Lower leg skin (tissue), 4 donors: ENCODE data around the gene SPOCK1. TPM values are rescaled to one million over a fixed set of nuclear protein-coding genes. Genes with fewer than 3 reads are reported as not detected.

Source experiments
- DNase-seq, 2 donors: peaks; one replicate each; pipeline ENCODE4 v3.0.0-alpha.2; 2019; ENCODE audit warnings: low spot score in 2 of 2
- H3K4me3 ChIP-seq: fragments of 200-600 bp; sonication (generic); 2 replicates; pipeline ENCODE4 v1.5.1; 2017; ENCODE audit warnings: mild to moderate bottlenecking, low read depth; ENCODE audit not compliant: poor library complexity, severe bottlenecking
- POLR2A ChIP-seq, 2 donors: fragments of 450-650 bp; IDR thresholded peaks; one replicate each; pipeline ENCODE4 v1.6.1; 2016 to 2017; ENCODE audit warnings: antibody characterized with exemption in 2 of 2, mild to moderate bottlenecking in 1 of 2, moderate library complexity in 1 of 2
- WGBS, 2 donors: methylation state at CpG; one replicate each; pipeline ENCODE4 v1.1.5; 2018; 5-methylcytosine and 5-hydroxymethylcytosine counted together
- intact Hi-C: fragments of 100-400 bp; cut with DNase I; formaldehyde crosslinking; loops from one replicate; pipeline ENCODE4 v1.15.0; 2023; ENCODE audit warnings: low total_unique reads
- total RNA-seq, 4 donors: library from RNA; depleted of rRNA; stranded (reverse); fragments of >200 nt; gene quantifications; one replicate each; pipeline ENCODE4 v1.1.0, GENCODE V29; 2016
- TF ChIP-seq, protein P1 (sequence below), 3 donors: fragments of 450-650 bp; IDR thresholded peaks; one replicate each; pipeline ENCODE4 v1.5.1; 2016; ENCODE audit warnings: antibody characterized with exemption in 3 of 3, mild to moderate bottlenecking in 3 of 3, moderate library complexity in 2 of 3

Gene SPOCK1
- total RNA-seq, 4 donors from 2014 or later: 7.9 to 21.5 (median 11.7) TPM

DNA sequence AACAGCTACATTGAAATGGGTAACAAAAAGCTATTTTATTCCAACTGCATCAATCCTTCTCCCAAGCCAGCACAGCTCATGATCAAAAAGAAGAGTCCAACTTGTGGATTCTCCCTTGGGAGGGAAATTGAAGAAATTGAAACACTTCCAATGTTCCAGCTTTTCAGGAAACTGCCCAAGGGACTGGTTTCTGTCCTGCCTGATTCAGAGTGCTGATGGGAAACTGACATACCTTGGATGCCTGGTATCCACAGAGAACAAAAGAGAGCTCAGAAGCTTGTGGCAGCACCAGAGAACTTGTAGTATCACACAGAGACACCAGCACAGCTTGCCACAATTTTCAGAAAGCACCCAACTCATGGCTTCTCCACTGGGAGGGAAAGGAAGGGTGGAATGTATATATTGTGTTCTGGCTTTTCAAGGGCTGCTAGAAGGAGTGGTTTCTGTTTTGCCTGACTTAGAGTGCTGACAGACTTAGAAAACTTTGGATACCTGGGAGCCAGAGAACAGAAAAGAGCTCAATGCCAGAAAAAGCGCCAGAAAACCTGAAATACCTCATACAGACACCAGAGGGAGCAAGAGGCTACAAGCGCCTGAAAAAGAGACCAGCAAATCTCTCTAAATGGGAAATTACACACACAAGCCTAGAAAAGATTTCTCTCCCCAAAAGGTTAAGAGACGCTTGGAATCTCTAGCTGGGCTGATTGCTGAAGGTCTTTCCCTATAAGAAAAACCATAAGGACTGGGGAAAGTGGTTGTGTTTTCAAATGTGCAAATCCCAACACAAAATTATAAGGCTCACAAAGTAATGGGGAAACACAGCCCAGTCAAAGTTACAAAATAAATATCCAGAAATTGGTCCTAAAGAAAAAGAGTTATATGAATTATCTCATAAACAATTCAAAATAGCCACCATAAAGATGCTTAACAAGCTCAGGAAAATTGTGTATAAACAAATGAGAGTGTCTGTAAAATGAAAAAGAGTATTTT is 178.8 kb downstream of the SPOCK1 start:
- no peak overlapping the region for H3K4me3 ChIP-seq
- intact Hi-C loops: no loop called here
- 0 to 7% methylated on average over 3 of the region's 3 CpGs for WGBS, 2 donors
- TF ChIP-seq POLR2A (IDR thresholded peaks at IDR 0.05): no peak
- TF ChIP-seq, protein P1, sequence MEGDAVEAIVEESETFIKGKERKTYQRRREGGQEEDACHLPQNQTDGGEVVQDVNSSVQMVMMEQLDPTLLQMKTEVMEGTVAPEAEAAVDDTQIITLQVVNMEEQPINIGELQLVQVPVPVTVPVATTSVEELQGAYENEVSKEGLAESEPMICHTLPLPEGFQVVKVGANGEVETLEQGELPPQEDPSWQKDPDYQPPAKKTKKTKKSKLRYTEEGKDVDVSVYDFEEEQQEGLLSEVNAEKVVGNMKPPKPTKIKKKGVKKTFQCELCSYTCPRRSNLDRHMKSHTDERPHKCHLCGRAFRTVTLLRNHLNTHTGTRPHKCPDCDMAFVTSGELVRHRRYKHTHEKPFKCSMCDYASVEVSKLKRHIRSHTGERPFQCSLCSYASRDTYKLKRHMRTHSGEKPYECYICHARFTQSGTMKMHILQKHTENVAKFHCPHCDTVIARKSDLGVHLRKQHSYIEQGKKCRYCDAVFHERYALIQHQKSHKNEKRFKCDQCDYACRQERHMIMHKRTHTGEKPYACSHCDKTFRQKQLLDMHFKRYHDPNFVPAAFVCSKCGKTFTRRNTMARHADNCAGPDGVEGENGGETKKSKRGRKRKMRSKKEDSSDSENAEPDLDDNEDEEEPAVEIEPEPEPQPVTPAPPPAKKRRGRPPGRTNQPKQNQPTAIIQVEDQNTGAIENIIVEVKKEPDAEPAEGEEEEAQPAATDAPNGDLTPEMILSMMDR (IDR thresholded peaks at IDR 0.05): peak in 1 of 3 donors; percentile 58
- DNase-seq: peak in 1 of 2 donors; percentile 28

DNA sequence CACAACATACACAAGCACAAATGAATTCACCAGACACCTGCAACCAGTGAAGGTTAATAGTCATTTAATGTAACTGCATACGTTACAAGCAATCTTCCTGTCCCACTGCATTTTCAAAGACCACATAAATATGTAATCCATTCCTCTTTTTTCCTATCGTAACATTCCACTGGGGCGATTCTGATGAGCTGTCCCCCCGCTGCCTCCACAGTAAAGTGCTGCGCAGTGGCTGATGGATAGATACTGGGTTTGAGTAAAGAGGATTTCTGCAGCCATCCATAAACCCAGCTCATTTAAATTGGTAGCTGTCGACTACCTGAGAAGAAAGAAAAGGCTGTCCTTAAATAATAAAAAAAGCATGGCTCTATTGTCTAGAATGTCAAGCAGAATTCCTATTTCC is 181.1 kb downstream of the SPOCK1 start:
- DNase-seq: no peak
- H3K4me3 ChIP-seq: no peak overlapping the region
- TF ChIP-seq, protein P1 (IDR thresholded peaks at IDR 0.05): no peak
- intact Hi-C loops: no loop called here
- WGBS, 2 donors: 92% methylated on average over 6 of the region's 6 CpGs

DNA sequence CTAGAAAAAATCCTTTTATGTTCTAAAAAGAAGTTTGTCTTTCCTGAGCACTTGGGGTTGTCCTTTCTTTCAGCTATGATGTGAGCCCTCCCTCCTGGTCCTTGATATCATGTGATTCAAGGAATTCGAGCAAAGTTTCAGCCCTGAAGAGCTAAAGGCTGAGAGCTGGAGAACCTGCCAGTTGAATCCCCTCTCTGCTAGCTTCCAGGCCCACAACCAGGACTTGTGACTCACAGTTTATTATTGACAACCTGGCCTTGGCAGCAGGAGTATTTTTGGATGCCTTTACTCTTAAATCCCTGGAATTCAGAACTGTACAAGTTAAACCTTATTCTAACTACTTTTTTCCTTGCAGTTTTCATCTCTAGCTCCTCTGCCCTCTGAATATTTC is 182.8 kb downstream of the SPOCK1 start:
- intact Hi-C loops: no loop called here
- no peak for DNase-seq
- 30 to 53% methylated on average over 1 of the region's 1 CpG for WGBS, 2 donors
- TF ChIP-seq, protein P1 (IDR thresholded peaks at IDR 0.05): no peak
- no peak for TF ChIP-seq POLR2A (IDR thresholded peaks at IDR 0.05)
- H3K4me3 ChIP-seq: no peak overlapping the region

DNA sequence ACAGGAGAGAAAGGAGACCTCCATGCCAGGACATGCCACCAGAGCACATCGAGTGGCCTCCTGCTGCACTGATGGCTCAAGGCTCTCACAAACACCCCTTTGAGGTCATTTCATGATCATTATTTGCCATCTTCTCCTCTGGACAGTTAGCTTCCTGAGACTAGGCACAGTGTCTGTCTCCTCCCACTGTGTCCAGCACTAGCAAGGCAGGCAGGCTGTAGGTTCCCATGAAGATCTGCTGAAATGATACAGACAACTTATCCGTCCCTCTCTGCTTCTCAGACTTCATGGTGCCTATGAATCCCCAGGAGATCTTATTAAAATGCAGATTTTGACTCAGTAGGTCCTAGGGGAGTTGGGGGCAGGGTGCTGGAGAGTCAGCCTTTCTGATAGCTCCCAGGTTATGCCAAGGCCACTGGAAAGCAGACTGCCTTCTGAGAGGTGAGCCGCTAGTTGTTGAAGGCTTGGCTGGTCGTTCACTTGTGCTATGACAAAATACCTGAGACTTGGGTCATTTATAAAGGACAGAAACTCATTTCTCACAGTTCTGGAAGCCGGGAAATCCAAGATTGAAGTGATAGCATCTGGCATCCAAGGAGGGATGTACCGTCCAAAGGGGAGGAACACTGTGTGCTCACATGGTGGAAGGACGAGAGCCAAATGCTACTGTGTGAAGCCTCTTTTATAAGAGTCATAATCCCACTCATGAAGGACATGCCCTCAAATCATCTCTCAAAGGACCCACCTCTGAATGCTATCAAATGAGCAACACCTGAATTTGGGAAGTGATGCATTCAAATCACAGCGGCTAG is 183.4 kb downstream of the SPOCK1 start:
- TF ChIP-seq, protein P1 (IDR thresholded peaks at IDR 0.05): no peak
- TF ChIP-seq POLR2A (IDR thresholded peaks at IDR 0.05): no peak
- no peak overlapping the region for H3K4me3 ChIP-seq
- intact Hi-C loops: no loop called here
- peak; percentile 37 to 88 for DNase-seq
- 66 to 73% methylated on average over 8 of the region's 8 CpGs for WGBS, 2 donors

DNA sequence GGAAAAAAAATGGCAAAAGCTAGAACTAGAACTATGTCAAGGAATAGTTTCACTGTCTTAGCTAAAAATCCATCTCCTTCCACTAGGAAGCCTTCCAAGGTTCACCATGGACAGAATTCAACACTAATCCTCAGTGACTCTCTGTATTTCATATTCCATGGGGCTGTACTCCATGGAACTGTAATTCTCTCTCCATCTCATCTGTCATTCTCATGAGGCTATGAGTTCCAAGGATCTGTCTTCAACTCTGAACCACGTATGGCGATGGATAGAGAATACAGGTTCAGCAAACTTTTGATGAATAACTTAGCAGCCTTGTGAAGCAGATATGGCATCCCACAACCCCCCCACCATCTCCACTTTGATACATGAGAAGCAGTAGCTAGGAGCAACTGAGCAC is 184.0 kb downstream of the SPOCK1 start:
- DNase-seq: no peak
- no peak overlapping the region for H3K4me3 ChIP-seq
- intact Hi-C loops: no loop called here
- TF ChIP-seq, protein P1 (IDR thresholded peaks at IDR 0.05): no peak
- no peak for TF ChIP-seq POLR2A (IDR thresholded peaks at IDR 0.05)
- 82 to 89% methylated on average over 2 of the region's 2 CpGs for WGBS, 2 donors
